Activated CD4-positive, alpha-beta T cell treated with anti-CD3 and anti-CD28 coated beads, Interleukin-2, amount 50 U/mL, for 48 hours (primary cell): ENCODE measurements around the gene AQP10.
"Not testable (repeated sequence)": the region's sequence is repeated elsewhere in the genome, so short reads cannot be mapped to it uniquely, and the experiment has no call there.

Experiments used
- DNase-seq, 2 experiments: peaks; one replicate each; pipeline ENCODE4 v3.0.0-alpha.2; 2020

The AQP10 gene

DNA sequence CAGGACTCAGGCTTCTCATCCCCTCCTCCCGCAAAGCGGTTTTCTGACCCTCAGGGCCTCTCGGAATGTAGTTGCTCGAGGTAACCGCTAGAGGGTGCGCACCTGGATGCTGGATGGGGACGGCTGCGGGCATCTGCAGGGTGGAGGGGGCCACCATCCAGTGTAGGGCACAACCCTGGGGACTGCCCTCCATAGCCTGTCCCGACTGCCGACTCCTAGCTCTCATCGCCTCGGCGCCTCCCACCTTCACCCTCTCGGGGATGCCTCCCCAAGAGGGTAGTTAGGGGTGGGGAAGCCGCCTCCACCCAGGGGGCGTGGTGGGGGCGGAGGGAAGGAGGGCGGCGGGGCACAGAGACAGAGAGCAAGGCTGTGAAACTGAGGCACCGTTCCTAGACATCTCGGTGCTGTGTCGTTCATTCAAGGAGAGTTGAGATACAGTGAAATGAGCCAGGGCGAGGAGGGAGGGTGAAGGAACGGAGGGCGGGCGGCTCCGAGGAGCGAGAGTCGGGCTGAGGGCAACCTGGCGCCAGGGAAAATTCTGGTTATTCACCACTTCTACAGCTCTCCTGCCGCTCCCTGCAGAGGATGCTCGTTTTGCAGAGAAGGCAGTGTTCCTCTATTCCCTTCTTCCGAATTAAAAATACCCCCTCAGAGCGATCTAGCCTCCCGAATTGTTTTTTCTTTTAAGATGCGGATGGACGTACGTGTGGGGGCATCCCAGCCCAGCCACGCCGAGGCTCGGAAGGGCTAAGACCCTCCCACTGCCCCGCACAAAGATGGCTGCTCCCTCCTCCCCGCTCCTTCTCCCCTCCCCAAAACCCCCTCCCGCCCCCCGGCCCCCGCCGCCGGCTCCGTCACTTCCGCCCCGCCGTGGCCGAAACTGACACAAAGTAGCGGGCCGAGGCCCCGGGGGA, 4.0 kb downstream of the AQP10 start, which contains the start of gene ATP8B2:
TSS of gene ATP8B2 (plus strand) at position 857 of the 914 bp plus-strand sequence. CDS start 2,617 bp downstream, outside the sequence.
- DNase-seq = peak; percentile 83 to 90

DNA sequence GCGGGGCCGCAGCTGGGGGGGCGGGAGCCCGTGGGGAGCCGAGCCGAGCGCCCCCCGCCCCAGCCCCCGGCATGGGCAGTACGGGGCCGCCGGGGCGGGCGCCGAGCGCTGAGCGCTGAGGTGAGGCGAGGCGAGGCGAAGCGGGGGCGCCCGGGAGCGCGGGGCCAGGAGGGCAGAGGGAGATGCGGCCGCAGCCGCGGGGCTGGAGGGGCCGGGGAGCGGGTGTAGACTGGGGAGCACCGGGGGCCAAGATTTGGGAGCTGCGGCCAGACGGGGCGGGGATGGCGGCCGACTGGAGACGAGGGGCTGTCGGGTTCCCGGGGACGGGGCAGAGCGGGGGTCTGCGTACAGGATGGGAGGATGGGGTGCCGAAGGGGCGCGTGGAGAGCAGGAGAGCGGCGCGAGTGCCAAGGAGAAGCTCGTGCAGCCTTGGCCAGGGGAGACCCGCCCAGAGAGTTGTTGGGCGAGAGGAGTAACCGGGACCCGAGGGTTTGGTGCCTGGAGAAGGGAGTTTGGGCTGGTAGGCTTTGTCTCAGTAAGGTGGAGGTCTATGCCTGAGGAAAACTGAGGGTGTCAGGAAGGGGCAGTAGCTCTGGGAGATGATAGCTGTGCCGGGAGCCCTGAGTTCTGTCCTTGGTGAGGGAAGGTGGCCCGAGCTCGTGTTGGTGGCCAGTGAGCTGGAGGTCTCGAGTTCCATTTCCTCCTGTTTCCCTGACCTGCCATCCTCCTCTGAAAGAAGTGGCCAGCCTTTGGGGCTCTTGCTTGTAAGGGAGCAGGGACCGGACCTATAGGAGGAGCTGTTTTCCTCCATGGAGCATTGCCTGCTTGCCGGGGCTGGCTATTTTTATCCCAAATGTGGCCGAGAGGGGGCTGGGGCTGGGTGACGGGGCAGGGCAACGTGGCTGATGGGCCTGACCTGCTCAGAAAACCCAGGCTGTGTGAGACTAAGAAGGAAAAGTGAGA, 5.0 kb downstream of the AQP10 start:
- DNase-seq = peak; percentile 70 to 73

DNA sequence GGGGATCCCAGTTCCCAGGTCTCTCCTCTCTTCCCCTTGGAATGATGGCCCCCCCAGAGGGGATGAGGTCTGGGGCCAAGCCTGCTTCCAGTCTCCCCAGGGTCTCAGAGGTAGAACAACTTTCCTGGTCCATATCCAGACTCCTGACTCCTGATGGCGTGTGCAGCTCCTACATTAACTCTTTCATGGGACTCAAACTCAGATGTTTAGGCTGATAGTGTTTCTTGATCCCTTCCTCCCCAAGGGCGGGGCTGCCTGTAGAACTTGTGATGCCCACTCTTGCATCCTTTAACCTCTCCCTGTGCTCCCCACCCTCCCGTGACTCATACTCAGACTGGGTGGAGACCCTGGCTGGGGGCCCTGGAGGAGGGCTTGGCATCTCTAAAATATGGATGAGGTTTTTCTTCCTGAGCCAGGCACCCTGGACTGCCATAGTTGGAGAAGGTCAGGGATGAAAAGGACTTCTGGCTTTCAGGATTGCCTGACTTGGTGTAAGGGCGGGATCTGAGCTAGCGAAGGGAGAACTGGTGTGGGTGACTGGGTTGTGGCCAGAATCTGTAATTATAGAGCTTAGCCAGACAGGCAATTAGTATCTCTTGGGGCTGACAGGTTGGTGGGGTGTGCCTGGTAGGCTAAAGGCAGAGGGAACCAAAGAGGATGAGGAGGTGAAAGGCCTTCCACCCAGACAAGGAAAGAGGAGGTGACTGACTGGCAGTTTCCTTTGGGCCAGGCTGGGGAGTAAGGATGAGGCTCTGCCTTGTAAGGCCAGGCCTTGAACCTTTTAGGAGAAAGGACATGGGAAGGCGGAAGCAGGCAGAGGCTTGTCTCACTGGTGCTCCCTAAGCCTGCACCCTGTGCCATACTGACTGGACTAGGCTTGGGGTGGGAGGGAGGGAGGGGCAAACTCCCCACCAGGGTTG, 5.9 kb downstream of the AQP10 start:
- DNase-seq = peak in 1 of 2 experiments; percentile 35

DNA sequence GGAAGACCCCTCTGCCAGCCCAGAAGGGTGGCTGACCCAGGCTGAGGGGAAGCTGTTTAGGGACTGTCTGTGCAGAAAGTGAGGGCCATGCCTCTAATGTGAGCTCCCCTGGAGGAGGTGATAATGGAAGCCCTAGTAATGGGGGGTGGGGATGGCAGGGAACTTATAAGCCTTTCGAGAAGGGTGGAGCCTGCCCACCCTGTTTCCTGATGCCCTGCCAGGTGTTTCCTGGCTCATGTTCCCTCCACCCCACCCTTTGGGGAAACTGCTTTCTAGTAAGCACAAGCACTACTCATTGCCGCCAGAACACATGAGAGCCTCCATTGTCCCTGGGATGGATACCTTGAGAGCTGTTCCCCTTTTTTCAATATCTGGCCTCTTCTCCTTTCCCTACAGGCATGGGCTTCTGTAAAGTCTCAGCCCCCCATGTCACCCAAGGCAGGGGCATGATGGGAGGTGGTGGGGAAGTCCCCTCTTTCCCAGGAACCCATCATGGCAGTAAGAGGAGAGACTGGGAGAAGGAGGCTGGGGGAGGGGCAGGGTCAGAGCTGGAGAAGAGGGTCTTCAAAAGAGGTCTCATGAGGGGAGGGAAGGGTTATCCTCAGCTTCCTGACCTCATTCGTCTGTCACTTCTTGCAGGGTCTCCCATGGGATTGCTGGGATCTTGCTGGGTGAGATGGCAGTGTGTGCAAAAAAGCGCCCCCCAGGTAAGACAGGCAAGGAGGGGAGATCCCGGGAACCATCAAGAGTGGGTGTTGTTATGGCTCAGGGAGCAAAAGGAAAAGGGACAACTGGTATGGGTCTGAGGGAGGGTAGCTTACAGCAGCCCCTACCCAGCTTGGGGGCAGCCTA, 6.8 kb downstream of the AQP10 start:
- peak in 1 of 2 experiments; percentile 12 for DNase-seq

DNA sequence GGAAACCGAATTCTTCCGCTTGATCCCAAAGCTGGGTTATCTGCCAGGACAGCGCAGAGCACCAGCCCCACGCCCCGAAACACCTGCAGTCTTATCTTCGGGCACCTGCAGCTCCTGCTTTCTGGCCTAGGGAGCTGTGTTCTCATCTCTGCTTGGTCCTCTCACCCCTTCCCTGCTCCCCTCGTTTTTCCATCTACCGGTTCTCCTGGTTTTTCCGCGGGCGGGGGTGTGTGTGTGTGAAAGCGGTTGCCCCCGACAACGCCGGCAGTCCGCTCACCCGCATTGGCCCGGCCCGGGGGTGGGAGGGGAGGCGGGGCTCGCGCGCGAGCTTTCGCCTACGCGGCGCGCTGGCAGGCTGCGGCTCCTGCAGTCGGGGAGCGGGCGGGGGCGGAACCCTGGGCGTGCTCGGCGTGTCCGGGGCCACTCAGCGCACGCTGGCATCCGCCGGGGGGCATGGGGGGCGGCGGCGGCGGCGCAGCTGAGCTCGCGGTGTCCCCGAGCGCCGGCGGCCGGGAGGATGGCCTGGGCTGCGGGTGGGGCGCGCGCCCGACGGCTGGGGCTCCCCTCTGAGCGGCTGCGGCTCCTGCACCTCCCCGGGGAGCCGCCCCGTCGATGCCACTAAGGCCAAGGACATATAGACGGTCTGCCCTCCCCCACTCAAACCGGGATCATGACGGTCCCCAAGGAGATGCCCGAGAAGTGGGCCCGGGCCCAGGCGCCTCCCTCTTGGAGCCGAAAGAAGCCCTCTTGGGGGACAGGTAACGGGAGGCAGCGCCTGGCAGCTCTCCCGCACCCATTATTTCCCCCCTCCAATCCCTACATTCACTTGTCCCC, 7.6 kb downstream of the AQP10 start:
- DNase-seq = peak; percentile 87

DNA sequence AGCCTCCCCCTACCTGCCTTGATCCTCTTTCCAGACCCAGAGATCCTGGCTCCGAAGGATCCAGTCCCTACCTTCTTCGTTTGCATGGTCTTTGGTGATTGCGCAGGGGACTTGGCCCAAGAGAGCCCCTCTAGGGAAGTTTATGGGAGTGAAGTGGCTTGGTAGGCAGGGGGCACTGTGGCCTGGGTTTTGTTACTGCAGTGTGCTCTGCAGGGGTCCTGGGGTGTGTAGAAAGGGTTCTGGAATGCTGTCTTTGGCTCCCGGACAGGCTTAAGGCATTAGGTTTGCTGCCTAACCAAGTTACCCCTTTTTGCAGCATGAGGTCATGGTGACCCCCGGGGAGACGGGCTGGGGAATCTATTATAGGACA, 8.2 kb downstream of the AQP10 start:
- no peak for DNase-seq

DNA sequence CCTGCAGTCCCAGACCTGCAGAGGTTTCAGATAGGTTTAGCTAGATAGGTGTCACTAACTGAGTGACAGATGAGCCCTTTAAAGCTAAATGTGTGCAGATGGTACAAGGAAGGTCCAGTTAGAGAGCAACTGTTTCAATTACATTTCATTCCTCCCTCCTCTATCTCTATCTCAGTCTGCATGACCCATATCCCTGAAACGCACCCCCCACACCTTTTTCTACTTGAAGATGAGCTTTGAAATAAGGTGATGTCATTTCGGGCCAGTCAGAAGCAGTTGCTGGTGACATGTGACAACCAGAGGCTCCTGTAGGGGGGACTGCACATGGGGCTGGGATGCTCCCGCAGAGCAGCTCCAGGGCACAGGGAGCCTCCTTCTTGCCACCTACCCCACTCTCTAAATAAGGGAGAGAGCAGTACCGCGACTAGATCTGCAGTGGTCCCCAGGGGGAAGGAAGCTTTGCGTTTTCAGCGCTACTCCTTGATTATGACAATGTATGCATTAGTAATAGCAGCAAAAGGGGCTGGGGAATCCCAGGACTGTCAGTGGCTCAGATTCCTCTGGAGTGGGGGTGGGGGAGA, 8.7 kb downstream of the AQP10 start:
- peak in 1 of 2 experiments; percentile 26 for DNase-seq

DNA sequence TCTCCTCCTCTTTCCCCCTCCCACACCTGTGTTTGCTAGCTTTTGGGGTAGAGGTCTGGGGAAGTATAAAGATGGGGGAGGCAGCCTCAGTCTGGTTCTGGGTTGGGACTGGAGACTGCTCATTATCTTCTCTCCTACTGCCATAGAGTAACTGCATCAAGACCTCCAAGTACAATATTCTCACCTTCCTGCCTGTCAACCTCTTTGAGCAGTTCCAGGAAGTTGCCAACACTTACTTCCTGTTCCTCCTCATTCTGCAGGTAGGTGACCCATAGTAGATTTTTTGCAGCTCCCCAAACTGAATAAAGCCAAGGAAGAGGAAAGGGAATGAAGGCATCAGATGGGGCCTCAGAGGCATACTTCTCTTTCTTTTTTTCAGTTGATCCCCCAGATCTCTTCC, 9.8 kb downstream of the AQP10 start:
- no peak for DNase-seq

DNA sequence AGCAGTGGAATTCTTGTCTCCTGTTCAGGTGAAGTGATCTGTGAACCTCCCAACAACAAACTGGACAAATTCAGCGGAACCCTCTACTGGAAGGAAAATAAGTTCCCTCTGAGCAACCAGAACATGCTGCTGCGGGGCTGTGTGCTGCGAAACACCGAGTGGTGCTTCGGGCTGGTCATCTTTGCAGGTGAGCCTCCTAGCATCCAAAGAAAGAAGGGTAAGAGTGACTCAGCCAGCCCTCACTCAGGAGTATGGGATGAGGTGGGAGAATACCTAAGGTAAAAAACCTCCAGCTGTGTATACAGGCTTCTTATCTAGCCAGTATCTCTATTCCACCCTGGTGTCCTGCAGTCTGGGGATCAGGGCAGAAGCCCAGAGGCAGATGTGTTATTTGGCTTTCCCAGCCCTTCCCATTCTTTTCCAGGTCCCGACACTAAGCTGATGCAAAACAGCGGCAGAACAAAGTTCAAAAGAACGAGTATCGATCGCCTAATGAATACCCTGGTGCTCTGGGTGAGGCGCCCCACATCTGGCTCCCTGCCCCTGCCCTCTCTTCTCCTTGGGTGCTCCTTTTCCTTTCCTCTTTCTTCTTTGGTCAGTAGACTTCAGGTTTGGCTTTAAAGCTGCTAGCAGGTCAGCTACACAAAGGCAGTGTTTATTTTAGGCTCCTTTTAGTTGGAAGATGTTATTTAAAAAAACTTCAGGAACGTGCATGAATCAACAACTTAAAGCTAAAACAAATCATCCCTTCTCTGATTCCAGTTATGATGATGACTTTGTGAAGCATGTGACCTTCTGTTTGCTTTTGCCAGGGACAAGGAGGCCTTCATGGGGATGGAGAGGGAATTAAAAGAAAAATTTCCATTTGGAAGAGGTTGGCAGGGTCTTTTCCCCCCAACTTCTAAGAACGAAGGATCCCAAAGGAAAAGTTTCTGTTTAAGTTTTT, 13.5 kb downstream of the AQP10 start:
- DNase-seq = no peak

DNA sequence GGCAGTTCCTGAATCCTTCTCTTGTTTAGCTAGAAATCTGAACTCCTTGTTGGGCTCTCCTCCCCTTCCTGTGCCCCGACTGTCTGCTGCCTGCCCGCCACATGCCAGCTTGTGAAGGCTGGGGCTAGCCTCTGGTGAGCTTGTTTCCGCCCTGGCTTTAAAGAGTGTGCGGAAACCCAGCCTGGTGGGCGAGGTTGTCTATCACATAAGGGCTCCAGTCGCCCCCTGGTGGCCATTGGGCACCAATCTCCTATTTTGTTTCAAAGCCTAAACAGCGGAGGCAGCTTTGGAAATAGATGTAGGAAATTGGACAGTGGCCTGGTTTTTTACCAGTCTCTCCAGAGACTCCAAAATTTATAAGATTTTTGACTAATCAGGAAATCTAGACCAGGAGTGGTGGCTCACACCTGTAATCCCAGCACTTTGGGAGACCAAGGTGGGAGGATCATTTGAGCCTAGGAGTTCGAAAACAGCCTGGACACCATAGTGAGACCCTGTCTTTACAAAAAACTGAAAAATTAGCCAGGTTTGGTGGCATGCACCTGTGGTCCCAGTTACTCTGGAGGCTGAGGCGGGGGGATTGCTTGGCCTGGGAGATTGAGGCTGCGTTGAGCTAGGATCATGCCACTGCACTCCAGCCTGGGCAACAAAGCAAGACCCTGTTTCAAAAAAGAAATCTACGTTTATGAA, 14.3 kb downstream of the AQP10 start:
- peak; percentile 94 to 95 for DNase-seq

DNA sequence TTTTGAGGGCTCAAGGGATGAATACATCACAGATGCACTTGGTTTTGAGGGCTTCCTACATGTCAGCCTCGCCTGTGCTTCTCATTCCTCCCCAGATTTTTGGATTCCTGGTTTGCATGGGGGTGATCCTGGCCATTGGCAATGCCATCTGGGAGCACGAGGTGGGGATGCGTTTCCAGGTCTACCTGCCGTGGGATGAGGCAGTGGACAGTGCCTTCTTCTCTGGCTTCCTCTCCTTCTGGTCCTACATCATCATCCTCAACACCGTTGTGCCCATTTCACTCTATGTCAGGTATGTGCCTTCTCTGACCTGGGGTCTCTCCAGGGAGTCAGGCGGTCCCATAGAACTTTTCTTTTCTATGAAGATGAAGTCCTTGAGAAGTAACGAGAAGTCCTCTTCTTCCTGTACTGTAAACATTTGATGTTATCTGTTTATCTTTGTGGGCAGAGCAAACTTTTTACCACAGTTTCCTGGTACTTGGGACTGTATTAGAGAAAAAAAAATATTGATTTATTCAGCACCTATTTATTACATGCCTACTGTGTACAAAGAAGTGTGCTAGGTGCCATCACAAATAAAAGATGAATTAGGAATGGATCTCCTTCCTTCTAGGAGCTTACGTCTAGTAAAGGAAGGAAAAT, 16.5 kb downstream of the AQP10 start:
- DNase-seq = no peak

DNA sequence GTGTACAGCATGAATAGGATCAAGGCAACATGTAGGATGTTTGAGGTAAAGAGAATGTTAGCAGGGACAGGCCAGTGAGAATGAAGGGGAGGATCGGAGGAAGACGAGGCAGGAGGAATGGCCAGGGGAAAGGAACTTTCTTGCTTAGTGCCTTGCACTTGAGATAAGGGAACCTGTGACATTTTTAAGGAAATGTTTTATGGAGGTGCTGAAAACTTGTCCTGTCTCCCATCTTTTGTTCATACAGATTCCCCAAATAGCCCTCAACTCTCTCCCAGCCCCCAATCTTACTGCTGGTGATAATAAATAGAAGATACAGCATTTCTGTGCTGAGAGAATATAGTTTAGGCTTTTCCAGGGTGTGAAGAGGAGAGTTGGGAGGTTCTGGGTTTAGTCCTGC, 18.0 kb downstream of the AQP10 start:
- no peak for DNase-seq

DNA sequence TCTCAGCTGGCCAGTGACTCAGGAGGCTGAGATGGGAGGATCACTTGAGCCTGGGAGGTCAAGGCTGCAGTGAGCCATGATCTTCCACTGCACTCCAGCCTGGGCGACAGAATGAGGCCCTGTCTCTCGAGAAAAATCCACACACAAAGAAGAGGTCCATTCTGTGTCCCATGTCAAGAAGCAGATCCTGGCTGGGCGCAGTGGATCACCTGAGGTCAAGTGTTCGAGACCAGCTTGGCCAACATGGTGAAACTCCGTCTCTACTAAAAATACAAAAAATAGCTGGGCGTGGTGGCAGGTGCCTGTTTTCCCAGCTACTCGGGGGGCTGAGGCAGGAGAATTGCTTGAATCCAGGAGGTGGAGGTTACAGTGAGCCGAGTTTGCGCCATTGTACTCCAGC, 20.5 kb downstream of the AQP10 start:
- not testable (repeated sequence) for DNase-seq

DNA sequence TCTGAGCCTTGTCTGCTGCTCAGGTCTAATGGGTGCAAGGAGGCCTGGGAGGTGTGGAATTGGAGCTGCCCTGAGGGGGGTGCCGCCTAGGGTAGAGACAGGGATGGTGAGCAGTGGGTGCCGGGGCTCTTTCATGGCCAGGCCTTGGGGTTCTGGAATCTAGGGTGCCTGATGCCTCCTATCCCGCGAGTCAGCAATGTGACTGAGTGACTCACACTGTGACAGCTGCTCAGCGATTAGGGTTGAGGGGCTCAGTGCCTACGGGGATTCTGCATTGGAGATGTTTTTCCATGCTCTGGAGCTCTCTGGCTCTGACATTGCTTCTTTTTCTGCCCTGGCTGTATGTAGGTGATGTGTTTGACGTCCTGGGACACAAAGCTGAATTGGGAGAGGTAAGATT, 21.2 kb downstream of the AQP10 start:
- DNase-seq = peak in 1 of 2 experiments; percentile 25

DNA sequence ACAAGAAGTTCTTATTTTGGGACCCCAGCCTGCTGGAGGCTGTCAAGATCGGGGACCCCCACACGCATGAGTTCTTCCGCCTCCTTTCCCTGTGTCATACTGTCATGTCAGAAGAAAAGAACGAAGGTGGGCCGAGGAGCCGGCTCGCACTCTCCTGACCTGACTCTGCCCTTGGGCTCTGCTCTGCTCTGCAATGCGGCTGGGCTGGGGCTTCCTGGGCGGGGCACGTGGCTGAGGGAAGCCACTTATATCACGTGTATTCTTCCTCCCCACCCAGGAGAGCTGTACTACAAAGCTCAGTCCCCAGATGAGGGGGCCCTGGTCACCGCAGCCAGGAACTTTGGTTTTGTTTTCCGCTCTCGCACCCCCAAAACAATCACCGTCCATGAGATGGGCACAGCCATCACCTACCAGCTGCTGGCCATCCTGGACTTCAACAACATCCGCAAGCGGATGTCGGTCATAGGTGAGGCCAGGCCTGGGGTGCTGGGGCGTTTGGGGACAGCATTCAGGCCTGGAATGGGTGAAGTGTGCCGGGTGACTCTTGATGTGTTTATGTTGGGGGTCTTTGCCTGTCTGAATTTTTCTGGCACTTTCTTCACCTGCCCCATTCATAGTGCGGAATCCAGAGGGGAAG, 22.1 kb downstream of the AQP10 start:
- DNase-seq = peak; percentile 75 to 77

DNA sequence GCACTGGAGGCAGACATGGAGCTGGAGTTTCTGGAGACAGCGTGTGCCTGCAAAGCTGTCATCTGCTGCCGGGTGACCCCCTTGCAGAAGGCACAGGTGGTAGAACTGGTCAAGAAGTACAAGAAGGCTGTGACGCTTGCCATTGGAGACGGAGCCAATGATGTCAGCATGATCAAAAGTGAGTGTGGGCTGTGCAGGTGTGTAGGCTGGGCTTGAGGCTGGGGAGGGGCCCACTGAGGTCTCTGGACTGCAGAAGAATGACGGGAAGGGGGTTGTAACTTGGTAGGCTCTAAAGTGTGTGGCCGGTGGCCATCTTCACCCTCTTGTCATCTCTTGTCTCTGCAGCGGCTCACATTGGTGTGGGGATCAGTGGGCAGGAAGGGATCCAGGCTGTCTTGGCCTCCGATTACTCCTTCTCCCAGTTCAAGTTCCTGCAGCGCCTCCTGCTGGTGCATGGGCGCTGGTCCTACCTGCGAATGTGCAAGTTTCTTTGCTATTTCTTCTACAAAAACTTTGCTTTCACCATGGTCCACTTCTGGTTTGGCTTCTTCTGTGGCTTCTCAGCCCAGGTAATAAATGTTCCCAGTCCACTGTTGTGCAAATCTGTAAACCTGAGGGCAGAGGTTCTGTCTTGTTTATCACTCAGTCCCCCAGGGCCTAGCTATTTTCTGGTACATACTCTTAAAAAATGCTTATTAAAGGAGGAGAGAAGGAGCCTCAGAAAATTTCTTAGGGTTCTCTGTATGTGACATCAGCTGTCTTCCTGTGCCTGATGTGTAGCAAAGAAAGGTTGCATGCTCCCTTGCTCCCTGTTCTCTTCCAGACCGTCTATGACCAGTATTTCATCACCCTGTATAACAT, 24.3 kb downstream of the AQP10 start:
- DNase-seq = peak; percentile 84 to 87
